AG04449 (cell line): ENCODE data around the gene CTU2.

Experiments used
- CTCF ChIA-PET: fragments of 350-600 bp; formaldehyde crosslinking; extraction: SDS; loops from one replicate; lab custom pipeline; 2021; ENCODE audit warnings: antibody characterized with exemption; lab: Yijun Ruan, JAX
- POLR2A ChIA-PET: fragments of 400-600, 350-600 bp; formaldehyde crosslinking; extraction: SDS; loops from one replicate; lab custom pipeline; 2020; ENCODE audit warnings: antibody characterized with exemption, inconsistent platforms; lab: Yijun Ruan, JAX
- DNase-seq: peaks from one replicate; pipeline ENCODE4 v3.0.0-alpha.2; 2010; ENCODE audit warnings: low read depth, low spot score
- H3K4me3 ChIP-seq: 2 replicates; pipeline ENCODE4 v1.5.1; 2011; ENCODE audit warnings: low read depth, mild to moderate bottlenecking, control low read depth, low read length
- TF ChIP-seq, protein P1 (sequence below): IDR thresholded peaks from one replicate; pipeline ENCODE4 v1.5.1; 2011; ENCODE audit warnings: mild to moderate bottlenecking, moderate library complexity, low read length, control low read depth, inconsistent platforms; ENCODE audit not compliant: insufficient read depth; ENCODE audit errors: missing control alignments

CTU2 gene

GRCh38 chr16:88725609-88726407 is 19.5 kb downstream of the CTU2 start:
- no peak overlapping the region for H3K4me3 ChIP-seq
- ChIA-PET CTCF (interaction anchor here (1.0 kb wide), 1 partner anchor 12 kb away, joined by 4 read pairs; no protein-coding TSS in a partner anchor), POLR2A (no interaction called here)
- TF ChIP-seq, protein P1, sequence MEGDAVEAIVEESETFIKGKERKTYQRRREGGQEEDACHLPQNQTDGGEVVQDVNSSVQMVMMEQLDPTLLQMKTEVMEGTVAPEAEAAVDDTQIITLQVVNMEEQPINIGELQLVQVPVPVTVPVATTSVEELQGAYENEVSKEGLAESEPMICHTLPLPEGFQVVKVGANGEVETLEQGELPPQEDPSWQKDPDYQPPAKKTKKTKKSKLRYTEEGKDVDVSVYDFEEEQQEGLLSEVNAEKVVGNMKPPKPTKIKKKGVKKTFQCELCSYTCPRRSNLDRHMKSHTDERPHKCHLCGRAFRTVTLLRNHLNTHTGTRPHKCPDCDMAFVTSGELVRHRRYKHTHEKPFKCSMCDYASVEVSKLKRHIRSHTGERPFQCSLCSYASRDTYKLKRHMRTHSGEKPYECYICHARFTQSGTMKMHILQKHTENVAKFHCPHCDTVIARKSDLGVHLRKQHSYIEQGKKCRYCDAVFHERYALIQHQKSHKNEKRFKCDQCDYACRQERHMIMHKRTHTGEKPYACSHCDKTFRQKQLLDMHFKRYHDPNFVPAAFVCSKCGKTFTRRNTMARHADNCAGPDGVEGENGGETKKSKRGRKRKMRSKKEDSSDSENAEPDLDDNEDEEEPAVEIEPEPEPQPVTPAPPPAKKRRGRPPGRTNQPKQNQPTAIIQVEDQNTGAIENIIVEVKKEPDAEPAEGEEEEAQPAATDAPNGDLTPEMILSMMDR = no peak
- no peak for DNase-seq

- CTCF ChIA-PET = interaction anchor here (1.0 kb wide), 1 partner anchor 11 kb away, joined by 4 read pairs; no protein-coding TSS in a partner anchor
Measured at GRCh38 chr16:88726408-88726749, 20.1 kb downstream of the CTU2 start.

DNA sequence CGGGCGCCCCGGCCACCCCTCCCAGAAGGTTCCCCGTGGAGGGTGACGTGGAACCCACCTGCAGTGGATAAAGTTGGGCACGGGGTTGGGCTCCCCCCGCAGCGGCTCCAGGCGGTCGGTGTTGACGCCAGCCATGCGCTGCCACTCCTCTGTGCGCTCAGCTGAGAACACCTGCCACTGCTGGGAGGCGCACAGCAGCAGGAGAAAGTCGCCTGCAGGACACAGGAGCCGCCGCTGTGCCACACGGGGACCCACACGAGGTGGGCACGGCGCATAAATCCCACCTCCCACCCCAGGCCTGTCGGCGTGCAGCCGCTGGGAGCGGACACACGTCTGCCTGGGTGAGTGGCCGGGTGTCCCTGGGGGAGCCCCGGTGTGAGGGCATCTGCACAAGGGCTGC is 20.7 kb downstream of the CTU2 start:
- DNase-seq = no peak
- H3K4me3 ChIP-seq = no peak overlapping the region
- TF ChIP-seq, protein P1 = no peak
- ChIA-PET POLR2A (no interaction called here), CTCF (no interaction called here)

More at GRCh38 chr16:88726408-88726749, 20.1 kb downstream of the CTU2 start:
- TF ChIP-seq, protein P1 = no peak
- POLR2A ChIA-PET = no interaction called here
- no peak overlapping the region for H3K4me3 ChIP-seq
- DNase-seq = no peak

DNA sequence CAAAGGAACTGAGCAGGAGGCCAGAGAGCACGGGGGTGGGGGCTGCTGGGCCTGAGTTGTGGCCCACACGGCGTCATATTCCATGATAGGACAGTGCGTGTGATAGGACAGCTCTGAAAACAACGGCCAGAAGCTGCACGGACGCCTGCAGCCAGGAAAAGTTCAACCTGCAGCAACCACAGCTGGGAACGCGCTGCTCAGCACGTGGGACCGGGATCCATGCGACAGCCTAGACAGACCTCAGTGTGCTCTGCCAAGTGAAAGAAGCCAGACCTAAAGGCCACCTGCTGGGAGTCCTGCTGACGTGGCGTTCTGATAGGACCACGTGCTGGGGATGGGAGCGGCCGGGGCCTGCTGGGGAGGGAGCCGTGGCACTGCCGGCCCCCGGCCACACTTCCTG is 21.6 kb downstream of the CTU2 start:
- CTCF ChIA-PET = no interaction called here

DNA sequence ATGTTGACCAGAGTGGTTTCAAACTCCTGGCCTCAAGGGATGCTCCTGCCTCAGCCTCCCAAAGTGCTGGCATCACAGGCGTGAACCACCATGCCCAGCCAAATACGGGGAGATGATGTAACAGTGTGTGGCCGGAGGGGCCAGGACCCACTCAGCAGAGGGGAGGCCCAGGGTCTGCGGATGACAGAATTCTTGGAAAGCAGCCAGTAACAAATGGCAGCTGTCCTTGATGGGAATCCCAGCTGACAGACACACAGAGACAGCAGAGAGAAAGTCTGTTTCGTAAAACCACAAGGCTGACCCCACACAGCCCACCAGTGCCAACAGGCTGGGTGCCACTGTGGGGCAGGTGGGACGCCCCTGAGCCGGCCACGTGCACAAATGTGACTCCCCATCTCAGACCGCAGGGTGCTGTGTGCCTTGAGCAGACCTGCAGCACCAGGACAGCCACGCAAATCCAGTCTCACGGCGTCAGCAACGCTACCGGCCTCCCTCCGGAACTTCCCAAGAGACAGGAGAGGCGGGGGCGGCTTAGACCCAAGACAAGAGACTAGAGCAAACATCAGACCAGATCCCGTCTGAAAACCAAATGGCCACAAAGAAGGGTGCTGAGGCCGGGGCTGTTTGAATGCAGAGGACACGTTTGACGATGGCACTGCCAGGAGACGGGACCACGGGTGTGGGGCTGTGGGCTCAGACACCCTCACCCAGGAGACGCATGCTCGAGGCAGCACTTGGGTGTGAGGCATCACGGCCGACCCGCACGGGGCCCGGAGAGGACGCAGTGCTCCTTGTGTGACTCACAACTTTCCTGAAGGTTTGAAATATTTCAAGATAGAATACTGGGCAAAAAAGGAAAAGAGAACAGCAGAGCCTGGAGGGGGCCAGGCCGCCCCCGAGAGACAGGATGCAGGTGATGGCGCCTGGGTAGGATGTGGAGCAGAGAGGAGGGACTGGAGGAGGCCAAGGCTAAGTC is 24.6 kb downstream of the CTU2 start:
- no peak for DNase-seq
- ChIA-PET CTCF (no interaction called here), POLR2A (no interaction called here)
- TF ChIP-seq, protein P1 = no peak
- no peak overlapping the region for H3K4me3 ChIP-seq

More for the DNA sequence above, 21.6 kb downstream of the CTU2 start:
- no peak overlapping the region for H3K4me3 ChIP-seq
- DNase-seq = no peak
- TF ChIP-seq, protein P1 = no peak
- POLR2A ChIA-PET = no interaction called here
